T-helper 1 cell (primary cell): ENCODE data around the gene DNAH2.
"Not testable (repeated sequence)": the region's sequence is repeated elsewhere in the genome, so short reads cannot be mapped to it uniquely, and the experiment has no call there.

Source experiments
- DNase-seq, 5 donors: peaks; one replicate each; pipeline ENCODE4 v3.0.0-alpha.2; 2012 to 2020

Gene DNAH2

GRCh38 chr17:7852919-7853690 is 135.6 kb downstream of the DNAH2 start:
- no peak for DNase-seq

GRCh38 chr17:7853691-7854038 is 136.1 kb downstream of the DNAH2 start:
- no peak for DNase-seq

GRCh38 chr17:7854078-7854777 is 136.7 kb downstream of the DNAH2 start:
- DNase-seq = no peak

GRCh38 chr17:7854851-7855659 is 137.5 kb downstream of the DNAH2 start, which contains the start of gene TMEM88:
TSS of gene TMEM88 (plus strand) at chr17:7855066. CDS start at chr17:7855075, 9 bp downstream.
- no peak for DNase-seq

- no peak for DNase-seq
Observed at GRCh38 chr17:7855660-7856010, 138.1 kb downstream of the DNAH2 start.

- peak in 1 of 5 donors; percentile 49 for DNase-seq
Observed at GRCh38 chr17:7856011-7856810, 138.7 kb downstream of the DNAH2 start.

GRCh38 chr17:7856811-7857712 is 139.5 kb downstream of the DNAH2 start, which contains the start of gene NAA38:
TSS of gene NAA38 (minus strand) at chr17:7857559. CDS start at chr17:7857463, 96 bp downstream.
- peak; percentile 86 to 99 (median 94) for DNase-seq

- peak; percentile 67 to 92 (median 79) for DNase-seq
Observed at GRCh38 chr17:7857713-7858521, 140.4 kb downstream of the DNAH2 start, which contains the start of gene CYB5D1. TSS of gene CYB5D1 (plus strand) at chr17:7858003. CDS start at chr17:7858135, 132 bp downstream.

GRCh38 chr17:7858522-7858810 is 140.9 kb downstream of the DNAH2 start:
- DNase-seq = peak in 2 of 5 donors; percentile 25 to 34

GRCh38 chr17:7859028-7859427 is 141.5 kb downstream of the DNAH2 start:
- DNase-seq = no peak

GRCh38 chr17:7862692-7863437 is 145.3 kb downstream of the DNAH2 start:
- DNase-seq = peak in 1 of 5 donors; percentile 26

- DNase-seq = not testable (repeated sequence)
Observed at GRCh38 chr17:7864384-7864783, 146.8 kb downstream of the DNAH2 start.

GRCh38 chr17:7864995-7865650 is 147.6 kb downstream of the DNAH2 start:
- no peak for DNase-seq

GRCh38 chr17:7867881-7868329 is 150.4 kb downstream of the DNAH2 start:
- peak in 1 of 5 donors; percentile 24 for DNase-seq

- no peak for DNase-seq
Observed at GRCh38 chr17:7873051-7873450, 155.5 kb downstream of the DNAH2 start.

- no peak for DNase-seq
Observed at GRCh38 chr17:7875804-7876370, 158.3 kb downstream of the DNAH2 start.

GRCh38 chr17:7878234-7878633 is 160.7 kb downstream of the DNAH2 start:
- DNase-seq = no peak

GRCh38 chr17:7880076-7880868 is 162.7 kb downstream of the DNAH2 start:
- no peak for DNase-seq
